Skeletal muscle tissue (tissue), 4 donors: ENCODE measurements around the gene GANC. TPM values are rescaled to one million over a fixed set of nuclear protein-coding genes. Genes with fewer than 3 reads are reported as not detected.

ENCODE experiments used
- H3K27ac ChIP-seq: one replicate; pipeline ENCODE4 v1.7.0; 2013; ENCODE audit warnings: mild to moderate bottlenecking, low read depth, low read length, inconsistent platforms
- H3K27me3 ChIP-seq, 3 donors: one replicate each; pipeline ENCODE4 v1.7.0; 2013; ENCODE audit warnings: low read length in 3 of 3; ENCODE audit not compliant: control insufficient read depth in 3 of 3, insufficient read depth in 3 of 3
- H3K36me3 ChIP-seq, 3 donors: one replicate each; pipeline ENCODE4 v1.7.0; 2013; ENCODE audit warnings: low read length in 3 of 3; ENCODE audit not compliant: control insufficient read depth in 3 of 3, insufficient read depth in 3 of 3
- H3K4me1 ChIP-seq, 3 donors: one replicate each; pipeline ENCODE4 v1.7.0; 2013; ENCODE audit warnings: low read length in 3 of 3, mild to moderate bottlenecking in 3 of 3; ENCODE audit not compliant: control insufficient read depth in 3 of 3, insufficient read depth in 3 of 3
- H3K4me3 ChIP-seq, 3 donors: one replicate each; pipeline ENCODE4 v1.7.0; 2013; ENCODE audit warnings: low read length in 3 of 3
- H3K9ac ChIP-seq, 3 donors: one replicate each; pipeline ENCODE4 v1.7.0; 2013; ENCODE audit warnings: low read length in 3 of 3, mild to moderate bottlenecking in 3 of 3, moderate library complexity in 2 of 3, low read depth in 1 of 3
- H3K9me3 ChIP-seq, 3 donors: one replicate each; pipeline ENCODE4 v1.7.0; 2013; ENCODE audit warnings: low read length in 3 of 3; ENCODE audit not compliant: control insufficient read depth in 3 of 3
- total RNA-seq: library from RNA; depleted of rRNA; stranded (reverse); fragments of >200 nt; gene quantifications from one replicate; pipeline ENCODE4 v1.2.3, GENCODE V29; 2014
- donor health status: Osteomylitis.

Gene GANC
- total RNA-seq, 1 donor from 2014 or later: 11.5 TPM

- Histone ChIP-seq H3K4me3 (no peak overlapping the region), H3K27ac (no peak overlapping the region), H3K36me3 (peaks cover 15 to 37% (median 30%) of the 10 kb centered on the region in 3 donors), H3K27me3 (no peaks in the 10 kb centered on the region), H3K9me3 (no peaks in the 10 kb centered on the region), H3K4me1 (peaks cover 0 to 24% (median 8%) of the 10 kb centered on the region in 3 donors), H3K9ac (no peak overlapping the region)
Measured at GRCh38 chr15:42353061-42353460, 80.1 kb downstream of the GANC start.

- Histone ChIP-seq H3K27ac (peak overlapping the region; percentile 68), H3K4me1 (peaks cover 0 to 31% (median 12%) of the 10 kb centered on the region in 3 donors), H3K9ac (no peak overlapping the region), H3K9me3 (no peaks in the 10 kb centered on the region), H3K27me3 (no peaks in the 10 kb centered on the region), H3K36me3 (peaks cover 10 to 26% (median 23%) of the 10 kb centered on the region in 3 donors), H3K4me3 (no peak overlapping the region)
Measured at GRCh38 chr15:42354824-42355223, 81.8 kb downstream of the GANC start.

GRCh38 chr15:42355291-42355690 is 82.3 kb downstream of the GANC start:
- Histone ChIP-seq H3K9ac (no peak overlapping the region), H3K4me3 (no peak overlapping the region), H3K36me3 (peaks cover 10 to 26% (median 23%) of the 10 kb centered on the region in 3 donors), H3K27me3 (no peaks in the 10 kb centered on the region), H3K4me1 (peaks cover 0 to 31% (median 12%) of the 10 kb centered on the region in 3 donors), H3K27ac (peak overlapping the region; percentile 68), H3K9me3 (no peaks in the 10 kb centered on the region)

GRCh38 chr15:42356851-42357250 is 83.8 kb downstream of the GANC start:
- Histone ChIP-seq H3K4me1 (peaks cover 0 to 34% (median 15%) of the 10 kb centered on the region in 3 donors), H3K9me3 (no peaks in the 10 kb centered on the region), H3K9ac (no peak overlapping the region), H3K4me3 (no peak overlapping the region), H3K27ac (peak overlapping the region; percentile 32), H3K36me3 (peaks cover 12 to 19% (median 16%) of the 10 kb centered on the region in 3 donors), H3K27me3 (no peaks in the 10 kb centered on the region)

- peaks cover 8 to 38% (median 26%) of the 10 kb centered on the region in 3 donors for H3K4me1 ChIP-seq
- H3K4me3 ChIP-seq: peak overlapping the region in 2 of 3 donors; percentile 30 to 76
- H3K27ac ChIP-seq: peak overlapping the region; percentile 98
- H3K9me3 ChIP-seq: no peaks in the 10 kb centered on the region
- peaks cover 6 to 13% (median 11%) of the 10 kb centered on the region in 3 donors for H3K36me3 ChIP-seq
- H3K27me3 ChIP-seq: no peaks in the 10 kb centered on the region
- peak overlapping the region in 2 of 3 donors; percentile 7 to 42 for H3K9ac ChIP-seq
Measured at GRCh38 chr15:42358141-42358540, 85.1 kb downstream of the GANC start.

- Histone ChIP-seq H3K4me1 (peaks cover 20 to 49% (median 37%) of the 10 kb centered on the region in 3 donors), H3K36me3 (peaks cover 9 to 16% (median 14%) of the 10 kb centered on the region in 3 donors), H3K27ac (peak within 1 kb of the TSS; percentile 98), H3K4me3 (peak within 1 kb of the TSS; percentile 74 to 88 (median 76)), H3K9me3 (no peaks in the 10 kb centered on the region), H3K27me3 (no peaks in the 10 kb centered on the region), H3K9ac (peak within 1 kb of the TSS; percentile 93 to 96 (median 95))
Measured at GRCh38 chr15:42359249-42359648, 86.2 kb downstream of the GANC start, which contains the start of gene CAPN3. Gene CAPN3 (plus strand): TSS chr15:42359501. CDS start chr15:42359806, 305 bp downstream.

GRCh38 chr15:42359985-42360384 is 87.0 kb downstream of the GANC start:
- Histone ChIP-seq H3K4me1 (peaks cover 26 to 53% (median 40%) of the 10 kb centered on the region in 3 donors), H3K9me3 (no peaks in the 10 kb centered on the region), H3K27ac (peak overlapping the region; percentile 98), H3K9ac (peak overlapping the region; percentile 93 to 96 (median 95)), H3K4me3 (peak overlapping the region; percentile 74 to 88 (median 76)), H3K36me3 (peaks cover 9 to 19% (median 11%) of the 10 kb centered on the region in 3 donors), H3K27me3 (no peaks in the 10 kb centered on the region)

- peak overlapping the region; percentile 93 to 96 (median 95) for H3K9ac ChIP-seq
- H3K4me1 ChIP-seq: peaks cover 32 to 54% (median 46%) of the 10 kb centered on the region in 3 donors
- H3K36me3 ChIP-seq: peaks cover 13 to 19% (median 14%) of the 10 kb centered on the region in 3 donors
- H3K27me3 ChIP-seq: no peaks in the 10 kb centered on the region
- H3K4me3 ChIP-seq: peak overlapping the region; percentile 74 to 88 (median 76)
- no peaks in the 10 kb centered on the region for H3K9me3 ChIP-seq
- H3K27ac ChIP-seq: peak overlapping the region; percentile 98
Measured at GRCh38 chr15:42360535-42361112, 87.6 kb downstream of the GANC start.

GRCh38 chr15:42363487-42363886 is 90.5 kb downstream of the GANC start:
- H3K4me3 ChIP-seq: peak overlapping the region; percentile 35 to 88 (median 76)
- no peaks in the 10 kb centered on the region for H3K9me3 ChIP-seq
- H3K4me1 ChIP-seq: peaks cover 46 to 60% (median 58%) of the 10 kb centered on the region in 3 donors
- H3K9ac ChIP-seq: peak overlapping the region; percentile 4 to 50 (median 36)
- no peaks in the 10 kb centered on the region for H3K27me3 ChIP-seq
- peak overlapping the region; percentile 32 for H3K27ac ChIP-seq
- H3K36me3 ChIP-seq: peaks cover 14 to 26% (median 20%) of the 10 kb centered on the region in 3 donors

GRCh38 chr15:42363942-42364341 is 90.9 kb downstream of the GANC start:
- H3K27ac ChIP-seq: peak overlapping the region; percentile 32
- peak overlapping the region in 2 of 3 donors; percentile 34 to 43 for H3K4me3 ChIP-seq
- peaks cover 51 to 64% (median 59%) of the 10 kb centered on the region in 3 donors for H3K4me1 ChIP-seq
- no peaks in the 10 kb centered on the region for H3K9me3 ChIP-seq
- peaks cover 14 to 30% (median 20%) of the 10 kb centered on the region in 3 donors for H3K36me3 ChIP-seq
- H3K27me3 ChIP-seq: no peaks in the 10 kb centered on the region
- peak overlapping the region in 2 of 3 donors; percentile 36 to 50 for H3K9ac ChIP-seq
